GM21515 (cell line): ENCODE data around the gene RTEL1.

Experiments used
- ATAC-seq: cut with Tn5 transposase; IDR thresholded peaks from one replicate; pipeline ENCODE4 v1.9.1; 2021; ENCODE audit not compliant: unreplicated experiment

RTEL1 gene

GRCh38 chr20:63697868-63698545 lies 39.9 kb downstream of the RTEL1 start:
- ATAC-seq, result no peak

- no peak for ATAC-seq
Observed at GRCh38 chr20:63698739-63699465, 40.8 kb downstream of the RTEL1 start.

DNA sequence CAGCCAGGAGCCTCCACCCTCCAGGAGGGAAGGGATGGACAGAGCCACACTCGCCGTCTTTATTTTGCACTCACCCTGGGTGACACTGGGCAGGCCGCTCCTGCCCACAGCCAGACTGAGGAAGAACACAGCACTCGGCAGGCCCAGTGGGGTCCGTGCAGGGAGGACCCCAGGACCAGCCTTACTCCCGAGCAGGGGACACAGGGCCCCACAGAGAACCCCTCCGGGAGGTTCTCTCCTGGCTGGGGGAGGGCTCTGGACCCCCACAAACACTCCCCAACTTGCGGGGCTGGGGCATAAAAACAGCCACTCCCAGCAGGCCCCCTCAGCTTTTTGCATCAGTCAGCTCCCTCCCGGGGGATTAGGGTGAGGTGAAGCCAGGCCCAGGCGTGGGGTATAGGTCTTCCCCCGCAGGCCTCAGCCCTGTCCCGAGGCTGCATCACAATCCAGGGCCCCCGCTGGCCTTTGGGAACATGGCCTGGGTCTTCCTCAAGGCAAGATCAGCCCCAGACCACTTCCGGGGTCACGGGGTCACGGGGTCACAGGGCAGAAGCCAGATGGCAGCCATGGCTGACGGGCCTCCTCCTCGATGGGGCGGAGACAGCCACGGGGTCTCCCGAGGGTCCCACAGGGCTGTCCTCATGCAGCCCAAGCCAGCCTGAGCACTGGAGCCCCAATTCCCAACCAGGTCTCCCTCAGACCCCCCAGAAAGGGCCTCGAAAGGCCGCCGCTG lies 41.5 kb downstream of the RTEL1 start:
- ATAC-seq, result no peak

- no peak for ATAC-seq
Observed at GRCh38 chr20:63700199-63701050, 42.3 kb downstream of the RTEL1 start.

GRCh38 chr20:63701051-63701328 lies 42.9 kb downstream of the RTEL1 start:
- no peak for ATAC-seq

DNA sequence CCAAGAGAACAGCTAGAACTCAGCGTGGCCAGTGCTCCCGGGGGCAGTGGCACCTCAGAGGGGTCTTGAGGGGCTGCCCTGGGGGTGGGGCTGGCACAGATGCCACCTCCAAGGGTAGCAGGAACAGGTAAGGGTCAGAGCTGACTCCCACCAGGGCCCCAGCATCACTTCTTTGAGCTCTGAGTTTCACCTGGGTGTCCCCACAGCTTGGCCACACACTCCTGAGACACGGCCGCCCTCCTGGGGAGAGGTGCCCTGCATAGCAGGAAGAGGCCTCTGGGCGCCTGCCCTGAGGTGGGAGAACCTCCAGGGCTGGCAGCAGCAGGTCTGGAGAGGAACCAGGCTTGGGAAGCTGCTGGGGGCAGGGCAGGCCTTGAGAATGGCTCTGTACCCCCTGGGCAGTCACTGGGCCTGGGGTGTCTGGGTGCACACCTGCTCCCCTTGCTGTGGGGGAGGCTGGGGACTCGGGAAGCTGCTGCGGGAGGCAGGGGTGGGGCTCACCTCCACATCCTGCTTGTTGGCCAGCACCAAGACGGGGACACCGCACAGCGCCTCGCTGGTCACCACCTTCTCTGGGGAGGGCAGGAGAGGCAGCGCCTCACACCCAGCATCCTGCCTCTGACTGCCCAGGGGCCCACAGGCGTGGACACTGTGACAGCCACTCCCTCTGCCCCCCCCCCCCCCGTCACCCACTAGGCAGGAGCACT lies 43.4 kb downstream of the RTEL1 start:
- no peak for ATAC-seq

- no peak for ATAC-seq
Observed at GRCh38 chr20:63702036-63702665, 44.0 kb downstream of the RTEL1 start.

GRCh38 chr20:63702751-63703470 lies 44.8 kb downstream of the RTEL1 start:
- no peak for ATAC-seq

- no peak for ATAC-seq
Observed at GRCh38 chr20:63703471-63703975, 45.4 kb downstream of the RTEL1 start.

DNA sequence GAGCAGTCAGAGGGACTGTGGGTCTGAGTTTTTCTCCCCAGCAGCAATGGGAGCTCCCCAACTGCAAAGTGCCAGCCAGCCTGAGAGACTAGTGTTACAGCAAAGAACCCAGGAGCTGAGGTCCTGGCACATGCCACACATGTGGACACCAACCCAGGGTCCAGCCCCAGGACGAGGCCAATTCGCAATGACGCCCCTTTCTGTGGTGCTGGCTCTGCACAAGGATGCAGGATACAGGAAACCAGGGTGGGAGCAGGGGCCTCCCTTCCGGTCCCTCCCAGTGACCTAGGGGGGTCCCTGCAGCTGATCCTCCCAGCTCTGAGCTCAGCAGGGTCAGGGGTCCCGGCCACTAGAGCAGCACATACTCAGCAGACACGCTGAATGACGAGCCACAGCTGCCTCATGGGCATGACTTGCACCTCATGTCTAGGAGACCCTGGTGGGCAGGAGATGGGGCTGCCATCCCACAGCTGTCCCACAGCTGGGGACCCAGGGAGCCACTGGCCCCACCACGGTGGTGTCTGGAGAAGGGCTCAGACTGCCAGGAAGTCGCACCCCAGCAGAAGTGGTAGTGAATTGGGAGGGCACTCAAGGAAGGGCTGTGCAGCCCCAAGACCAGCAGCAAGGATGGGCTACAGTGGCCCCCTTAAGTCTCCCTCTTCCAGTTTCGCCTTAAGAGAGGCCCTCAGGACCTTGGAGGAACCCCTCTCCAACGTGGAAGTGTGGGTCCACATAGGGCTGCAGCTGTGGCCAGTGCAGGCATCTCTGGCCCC lies 46.0 kb downstream of the RTEL1 start:
- ATAC-seq, result no peak

DNA sequence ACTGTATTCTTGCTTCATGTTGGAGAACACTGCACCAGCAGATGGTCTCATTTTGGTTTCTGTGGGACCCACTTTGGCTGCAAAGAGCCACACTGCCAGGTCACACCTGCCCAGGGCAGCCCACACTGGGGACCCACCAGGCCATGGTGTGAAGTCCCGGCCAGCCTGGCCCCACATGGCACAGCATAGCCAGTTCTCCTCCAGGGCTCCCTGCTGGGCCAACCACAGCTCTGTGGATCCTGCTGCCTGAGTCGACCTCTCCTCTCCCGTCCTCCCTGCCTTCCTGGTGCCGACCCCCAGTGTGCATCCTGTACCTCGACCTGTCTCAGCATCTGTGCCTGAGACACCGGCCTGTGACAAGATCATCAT lies 46.6 kb downstream of the RTEL1 start:
- no peak for ATAC-seq

- no peak for ATAC-seq
Observed at GRCh38 chr20:63705232-63706026, 47.3 kb downstream of the RTEL1 start.

- no peak for ATAC-seq
Observed at GRCh38 chr20:63706027-63706695, 48.0 kb downstream of the RTEL1 start.

DNA sequence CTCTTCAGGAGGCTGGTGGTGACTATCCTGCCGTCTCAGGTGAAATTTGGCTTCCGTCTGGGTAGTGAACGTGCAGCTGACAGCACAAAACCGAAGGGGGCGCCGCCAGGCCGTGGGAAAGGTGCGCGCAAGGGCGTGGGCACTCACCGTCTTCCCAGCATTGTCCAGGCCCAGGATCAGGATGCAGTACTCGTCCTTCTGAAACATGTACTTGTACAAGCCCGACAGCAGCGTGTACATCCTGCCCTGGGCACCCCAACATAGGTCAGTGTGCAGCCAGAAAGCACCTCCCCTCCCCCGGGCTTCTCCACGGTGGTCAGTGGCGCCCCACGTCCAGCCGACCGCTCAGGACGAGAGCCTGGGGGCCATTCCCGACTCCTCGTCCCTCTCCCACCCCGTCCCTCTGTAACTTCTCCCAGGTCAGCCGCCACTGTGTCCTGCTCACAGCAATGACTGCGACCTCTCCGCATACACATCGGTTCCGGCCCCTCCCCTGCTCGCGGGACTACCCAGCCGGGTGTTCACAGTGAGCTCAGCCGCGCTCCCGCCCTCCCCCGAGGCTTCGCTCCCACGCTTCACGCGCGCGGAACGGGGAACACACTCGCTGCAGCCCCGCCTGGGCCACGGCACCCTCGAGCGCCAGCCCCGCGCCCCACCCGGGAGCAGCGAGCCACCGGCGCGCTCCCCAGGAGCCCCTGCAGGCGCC lies 48.9 kb downstream of the RTEL1 start:
- ATAC-seq, result peak; percentile 26

DNA sequence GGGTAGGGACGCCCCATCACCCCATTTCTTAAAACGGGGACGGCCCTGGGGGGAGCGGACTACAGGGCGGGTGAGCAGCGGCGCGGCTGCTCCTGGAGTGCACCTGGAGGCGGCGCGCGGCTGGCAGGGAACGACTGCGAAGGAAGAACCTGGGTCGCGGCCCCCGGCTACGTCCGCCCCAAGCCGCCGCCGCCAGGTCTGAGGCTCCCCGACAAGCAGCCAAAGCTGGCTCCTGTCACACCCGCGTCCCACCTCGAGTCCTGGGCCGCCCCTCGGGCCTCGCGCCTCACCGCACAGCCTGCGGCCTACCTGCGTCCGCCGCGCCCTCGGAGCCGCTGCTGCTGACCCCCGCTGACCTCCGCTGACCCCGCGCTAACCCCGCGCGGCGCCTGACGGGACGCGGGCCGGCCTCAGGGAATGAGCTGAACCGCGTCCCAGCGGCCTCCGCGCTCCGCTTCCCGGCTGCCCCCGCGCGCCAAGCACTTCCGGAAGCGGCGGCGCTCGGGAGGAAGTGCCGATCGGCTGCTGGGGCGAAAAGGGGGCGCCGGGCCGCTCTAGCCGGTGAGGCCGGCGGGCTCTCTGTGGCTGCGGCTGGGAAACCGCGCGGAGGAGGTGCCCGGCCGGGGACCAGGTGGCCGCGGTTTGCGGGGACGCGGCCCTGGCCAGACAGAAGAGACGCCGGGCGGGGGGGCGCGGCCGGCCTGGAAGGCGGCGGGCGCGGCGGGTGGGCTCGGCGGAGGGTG lies 49.6 kb downstream of the RTEL1 start, which contains the start of the genes ARFRP1 and ZGPAT:
ARFRP1 (minus strand) TSS at position 419 of the 743 bp plus-strand sequence. CDS start 885 bp downstream, outside the sequence.
ZGPAT (plus strand) TSS at position 482 of the 743 bp plus-strand sequence. CDS start 542 bp downstream, outside the sequence.
- peak; percentile 57 for ATAC-seq
